Astrocyte (in vitro differentiated cells and primary cell): ENCODE data around the gene LSMEM2. TPM values are rescaled to one million over a fixed set of nuclear protein-coding genes. Genes with fewer than 3 reads are reported as not detected.

Experiments used
- DNase-seq: peaks from one replicate; pipeline ENCODE4 v3.0.0-alpha.2; 2010; ENCODE audit warnings: low read depth
- FAIRE-seq: peaks from 2 replicates; lab custom pipeline; 2011; peaks lifted over from hg19 to GRCh38; lab: Jason Lieb, UNC
- H2AFZ ChIP-seq: 2 replicates; pipeline ENCODE4 v1.6.0; 2012; ENCODE audit warnings: low read depth, low read length, inconsistent platforms
- H3K27ac ChIP-seq: 2 replicates; pipeline ENCODE4 v1.5.1; 2011; ENCODE audit warnings: low read depth, low read length, inconsistent platforms
- H3K27me3 ChIP-seq: 2 replicates; pipeline ENCODE4 v1.6.0; 2011; ENCODE audit warnings: low read length, inconsistent platforms; ENCODE audit not compliant: insufficient read depth
- H3K36me3 ChIP-seq: 2 replicates; pipeline ENCODE4 v1.5.1; 2011; ENCODE audit warnings: low read length, inconsistent platforms; ENCODE audit not compliant: insufficient read depth
- H3K4me1 ChIP-seq: 2 replicates; pipeline ENCODE4 v1.5.1; 2011; ENCODE audit warnings: low read length, inconsistent platforms; ENCODE audit not compliant: insufficient read depth
- H3K4me2 ChIP-seq: 2 replicates; pipeline ENCODE4 v1.6.0; 2012; ENCODE audit warnings: low read length, inconsistent platforms
- H3K4me3 ChIP-seq: 2 replicates; pipeline ENCODE4 v1.5.1; 2011; ENCODE audit warnings: low read depth, mild to moderate bottlenecking, low read length, inconsistent platforms; ENCODE audit not compliant: insufficient read depth
- H3K79me2 ChIP-seq: 2 replicates; pipeline ENCODE4 v1.6.0; 2012; ENCODE audit warnings: mild to moderate bottlenecking, low read length, inconsistent platforms; ENCODE audit not compliant: insufficient read depth
- H3K9ac ChIP-seq: 2 replicates; pipeline ENCODE4 v1.6.0; 2012; ENCODE audit warnings: mild to moderate bottlenecking, low read length, inconsistent platforms
- H3K9me3 ChIP-seq: 2 replicates; pipeline ENCODE4 v1.5.1; 2012; ENCODE audit warnings: low read depth, mild to moderate bottlenecking, low read length, inconsistent platforms; ENCODE audit not compliant: insufficient read depth
- H4K20me1 ChIP-seq: 2 replicates; pipeline ENCODE4 v1.6.0; 2012; ENCODE audit warnings: low read length, inconsistent platforms; ENCODE audit not compliant: insufficient read depth
- H3K27ac Mint-ChIP-seq: one replicate; pipeline ENCODE4 v1.8.0; 2021; ENCODE audit warnings: mild to moderate bottlenecking, mixed read lengths; ENCODE audit not compliant: unreplicated experiment
- H3K27me3 Mint-ChIP-seq: one replicate; pipeline ENCODE4 v1.8.0; 2021; ENCODE audit warnings: low read depth, mixed read lengths; ENCODE audit not compliant: unreplicated experiment
- H3K36me3 Mint-ChIP-seq: one replicate; pipeline ENCODE4 v1.8.0; 2021; ENCODE audit warnings: low read depth, mixed read lengths; ENCODE audit not compliant: unreplicated experiment
- H3K4me1 Mint-ChIP-seq: one replicate; pipeline ENCODE4 v1.8.0; 2021; ENCODE audit warnings: low read depth, mixed read lengths; ENCODE audit not compliant: unreplicated experiment
- H3K4me3 Mint-ChIP-seq: one replicate; pipeline ENCODE4 v1.8.0; 2021; ENCODE audit warnings: mild to moderate bottlenecking, moderate library complexity, mixed read lengths; ENCODE audit not compliant: unreplicated experiment
- H3K9me3 Mint-ChIP-seq: one replicate; pipeline ENCODE4 v1.8.0; 2021; ENCODE audit warnings: mild to moderate bottlenecking, mixed read lengths; ENCODE audit not compliant: unreplicated experiment
- CTCF ChIP-seq: IDR thresholded peaks from 2 replicates; pipeline ENCODE4 v1.5.1; 2011; ENCODE audit warnings: low read depth, mild to moderate bottlenecking, inconsistent platforms, low read length, moderate library complexity; ENCODE audit not compliant: insufficient read depth
- EZH2 ChIP-seq: IDR thresholded peaks from 2 replicates; pipeline ENCODE4 v1.6.1; 2012; ENCODE audit warnings: mild to moderate bottlenecking, low read length, inconsistent platforms; ENCODE audit not compliant: insufficient read depth
- total RNA-seq: library from RNA; stranded (reverse); gene quantifications from 2 replicates; pipeline ENCODE4 v1.2.1, GENCODE V29; 2021

Gene LSMEM2
- total RNA-seq, 1 donor from 2014 or later = 0.30 TPM

- H3K36me3 ChIP-seq = peaks cover 12% of the 10 kb centered on the region
- no peak for DNase-seq
- H3K4me2 ChIP-seq = peak overlapping the region; percentile 99
- H3K27me3 ChIP-seq = no peaks in the 10 kb centered on the region
- peaks cover 39% of the 10 kb centered on the region for H3K79me2 ChIP-seq
- no peak for TF ChIP-seq CTCF
- TF ChIP-seq EZH2 = no peak
- peak overlapping the region; percentile 58 for H2AFZ ChIP-seq
- H3K9ac ChIP-seq = peak overlapping the region; percentile 95
- peaks cover 7% of the 10 kb centered on the region for H4K20me1 ChIP-seq
- peaks cover 16% of the 10 kb centered on the region for H3K4me1 ChIP-seq
- Mint-ChIP-seq H3K36me3 (no peaks in the 10 kb centered on the region), H3K9me3 (no peaks in the 10 kb centered on the region), H3K27ac (peak overlapping the region; percentile 89), H3K4me1 (peaks cover 11% of the 10 kb centered on the region), H3K27me3 (no peaks in the 10 kb centered on the region), H3K4me3 (peak overlapping the region; percentile 80)
- FAIRE-seq = no peak
- no peak overlapping the region for H3K4me3 ChIP-seq
- no peaks in the 10 kb centered on the region for H3K9me3 ChIP-seq
- no peak overlapping the region for H3K27ac ChIP-seq
Observed at GRCh38 chr3:50293079-50293801, 14.4 kb downstream of the LSMEM2 start.

- Histone ChIP-seq H4K20me1 (peaks cover 7% of the 10 kb centered on the region), H3K79me2 (peaks cover 38% of the 10 kb centered on the region), H2AFZ (no peak overlapping the region), H3K4me2 (no peak overlapping the region), H3K9ac (no peak overlapping the region), H3K9me3 (no peaks in the 10 kb centered on the region), H3K36me3 (peaks cover 4% of the 10 kb centered on the region), H3K27me3 (no peaks in the 10 kb centered on the region), H3K4me1 (peaks cover 22% of the 10 kb centered on the region), H3K27ac (no peak overlapping the region), H3K4me3 (no peak overlapping the region)
- H3K4me3 Mint-ChIP-seq = peak overlapping the region; percentile 34
- H3K36me3 Mint-ChIP-seq = no peaks in the 10 kb centered on the region
- FAIRE-seq (no peak), DNase-seq (no peak)
- H3K27me3 Mint-ChIP-seq = no peaks in the 10 kb centered on the region
- H3K4me1 Mint-ChIP-seq = peaks cover 11% of the 10 kb centered on the region
- no peak overlapping the region for H3K27ac Mint-ChIP-seq
- H3K9me3 Mint-ChIP-seq = no peaks in the 10 kb centered on the region
- no peak for TF ChIP-seq CTCF
- no peak for TF ChIP-seq EZH2
Observed at GRCh38 chr3:50294089-50294488, 15.2 kb downstream of the LSMEM2 start.
